GM23338 (cell line): Measurements from ENCODE around the gene CDK5RAP2.

Experiments used
- CREB1 ChIP-seq: fragments of 250-450 bp; sonication (Bioruptor Pico); IDR thresholded peaks from 2 replicates; pipeline ENCODE4 v1.5.0; 2020; ENCODE audit warnings: low read depth, mild to moderate bottlenecking, moderate library complexity
- CTCF ChIP-seq, 2 experiments: fragments of 200-600 bp in 1 of 2; sonication (generic) in 1 of 2; conservative IDR thresholded peaks; 2 replicates each; pipeline versions ENCODE4 v1.5.1 to v1.6.1; 2016 to 2017; ENCODE audit warnings: antibody characterized with exemption in 2 of 2, low read depth in 2 of 2, mild to moderate bottlenecking in 2 of 2, moderate library complexity in 1 of 2
- JUNB ChIP-seq: IDR thresholded peaks from one replicate; pipeline ENCODE4 v1.6.1; 2016; ENCODE audit warnings: antibody characterized with exemption; ENCODE audit not compliant: unreplicated experiment

- TF ChIP-seq JUNB (no peak), CREB1 (CRISPR knock-in tag) (no peak), CTCF (conservative IDR thresholded peaks at IDR 0.05; ENCODE audit: low read depth in 2 of 2) (no peak)
Observed at GRCh38 chr9:120368799-120369198, 211.2 kb downstream of the CDK5RAP2 start.
